GM12801 (cell line): ENCODE data around the gene ZKSCAN8.

Source experiments
- TF ChIP-seq, protein P1 (sequence below): IDR thresholded peaks from one replicate; pipeline ENCODE4 v1.5.1; 2011; ENCODE audit warnings: control low read depth; ENCODE audit not compliant: insufficient read length; ENCODE audit errors: extremely low read depth

Gene ZKSCAN8

DNA sequence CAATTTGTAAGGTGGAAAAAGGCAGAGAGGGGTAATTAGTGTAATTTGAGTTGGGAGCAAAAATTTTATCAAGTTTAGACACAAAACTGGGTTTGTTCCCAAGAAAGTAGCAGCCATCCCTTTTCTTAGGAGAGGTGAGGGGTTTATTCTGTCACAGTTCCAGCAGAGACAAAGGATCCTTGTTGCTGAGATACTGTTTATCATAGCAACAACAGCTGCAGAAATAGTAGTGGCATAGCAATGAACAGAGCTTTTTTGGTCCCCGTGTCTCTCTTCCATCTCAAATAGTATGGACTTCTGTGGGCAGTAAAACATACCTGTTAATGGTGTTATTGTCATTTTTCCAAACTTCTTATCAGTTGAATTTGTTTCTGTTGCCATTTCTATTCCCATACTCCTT lies 23.9 kb downstream of the ZKSCAN8 start:
- TF ChIP-seq, protein P1, sequence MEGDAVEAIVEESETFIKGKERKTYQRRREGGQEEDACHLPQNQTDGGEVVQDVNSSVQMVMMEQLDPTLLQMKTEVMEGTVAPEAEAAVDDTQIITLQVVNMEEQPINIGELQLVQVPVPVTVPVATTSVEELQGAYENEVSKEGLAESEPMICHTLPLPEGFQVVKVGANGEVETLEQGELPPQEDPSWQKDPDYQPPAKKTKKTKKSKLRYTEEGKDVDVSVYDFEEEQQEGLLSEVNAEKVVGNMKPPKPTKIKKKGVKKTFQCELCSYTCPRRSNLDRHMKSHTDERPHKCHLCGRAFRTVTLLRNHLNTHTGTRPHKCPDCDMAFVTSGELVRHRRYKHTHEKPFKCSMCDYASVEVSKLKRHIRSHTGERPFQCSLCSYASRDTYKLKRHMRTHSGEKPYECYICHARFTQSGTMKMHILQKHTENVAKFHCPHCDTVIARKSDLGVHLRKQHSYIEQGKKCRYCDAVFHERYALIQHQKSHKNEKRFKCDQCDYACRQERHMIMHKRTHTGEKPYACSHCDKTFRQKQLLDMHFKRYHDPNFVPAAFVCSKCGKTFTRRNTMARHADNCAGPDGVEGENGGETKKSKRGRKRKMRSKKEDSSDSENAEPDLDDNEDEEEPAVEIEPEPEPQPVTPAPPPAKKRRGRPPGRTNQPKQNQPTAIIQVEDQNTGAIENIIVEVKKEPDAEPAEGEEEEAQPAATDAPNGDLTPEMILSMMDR, result no peak

DNA sequence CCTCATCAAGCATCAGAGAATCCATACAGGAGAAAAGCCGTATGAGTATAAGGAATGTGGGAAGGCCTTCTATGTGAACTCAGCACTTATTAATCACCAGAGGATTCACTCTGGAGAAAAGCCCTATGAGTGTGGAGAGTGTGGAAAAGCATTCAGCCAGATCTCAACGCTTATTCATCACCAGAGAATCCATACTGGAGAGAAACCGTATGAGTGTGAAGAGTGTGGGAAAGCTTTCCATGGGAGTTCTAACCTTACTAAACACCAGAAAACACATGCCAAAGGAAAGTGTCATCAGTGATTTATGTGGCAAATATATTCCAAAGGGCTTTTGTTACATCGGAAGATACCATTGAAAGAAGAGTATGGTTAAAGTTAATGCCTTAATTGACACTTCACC lies 25.4 kb downstream of the ZKSCAN8 start:
- TF ChIP-seq, protein P1, result no peak

DNA sequence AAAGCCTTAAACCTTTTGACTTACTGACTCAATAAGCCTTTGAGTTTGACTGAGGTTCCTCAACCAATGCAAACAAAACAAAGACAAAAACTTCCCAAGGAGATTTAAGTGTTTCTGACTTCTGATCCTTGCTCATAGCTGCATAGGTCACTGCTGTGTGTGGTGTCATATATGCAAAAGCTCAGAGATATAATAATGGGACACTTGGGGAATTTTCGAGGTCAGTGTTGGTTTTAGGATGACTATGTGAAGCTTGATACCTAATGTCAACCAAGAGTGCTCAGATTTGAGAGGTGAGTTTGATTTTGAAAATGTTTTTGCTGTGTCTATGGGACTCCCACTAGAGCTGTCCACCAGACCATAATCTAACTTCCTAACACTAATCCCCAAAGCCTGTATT lies 26.2 kb downstream of the ZKSCAN8 start:
- TF ChIP-seq, protein P1, result no peak

DNA sequence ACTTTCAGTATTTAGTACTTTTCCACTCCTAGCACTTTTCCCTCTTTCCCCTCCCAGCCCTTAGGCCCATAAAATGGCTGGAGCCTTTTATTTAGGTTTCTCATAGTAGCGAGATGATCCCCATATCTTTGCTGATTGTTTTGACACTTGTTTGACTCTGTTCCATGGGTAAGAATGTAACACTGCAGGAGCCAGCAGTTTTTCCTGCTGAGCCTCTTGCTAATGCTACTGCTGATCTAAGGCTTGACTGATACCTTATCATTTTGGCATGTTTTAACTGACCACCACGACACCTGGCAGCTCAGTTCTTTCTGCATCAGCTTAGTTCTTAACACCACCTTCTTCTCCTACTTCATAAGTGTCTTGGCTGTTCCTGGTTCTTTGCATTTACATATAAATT lies 29.6 kb downstream of the ZKSCAN8 start:
- TF ChIP-seq, protein P1, result no peak

DNA sequence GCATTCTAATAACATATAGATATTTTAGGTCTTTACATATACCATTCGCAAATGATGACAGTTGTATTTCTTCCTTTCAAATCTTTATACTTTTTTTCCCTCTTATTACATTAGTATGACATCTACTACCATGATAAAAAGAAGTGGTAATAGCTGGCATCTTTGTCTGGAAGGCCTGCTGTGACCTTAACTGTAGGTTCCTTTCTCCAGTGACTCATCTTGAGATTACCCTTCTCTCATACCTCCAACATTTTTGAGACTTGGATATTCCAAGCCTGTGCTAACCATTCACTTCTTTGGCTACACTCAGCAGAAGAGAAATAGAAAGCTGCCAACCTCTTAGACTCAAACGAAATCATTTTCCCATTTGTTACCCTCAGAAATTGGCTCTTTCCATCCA lies 30.3 kb downstream of the ZKSCAN8 start:
- TF ChIP-seq, protein P1, result no peak

DNA sequence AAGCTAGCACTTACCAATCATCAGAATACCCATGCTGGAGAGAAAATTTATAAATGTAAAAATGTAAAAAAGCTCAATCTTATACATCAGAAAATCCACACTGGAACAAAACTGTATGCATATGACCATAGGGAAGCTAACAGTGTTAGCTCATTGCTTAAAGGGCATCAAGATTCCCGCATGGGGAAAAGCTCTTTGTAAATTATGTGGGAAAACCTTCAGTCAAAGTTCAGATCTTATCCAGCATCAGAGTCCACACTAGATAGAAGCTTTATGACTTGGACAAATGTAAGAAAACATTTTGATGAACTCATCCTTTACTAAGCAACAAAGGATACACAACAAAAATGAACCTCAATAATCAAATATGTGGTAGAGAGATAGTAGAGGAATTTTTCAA lies 34.7 kb downstream of the ZKSCAN8 start:
- TF ChIP-seq, protein P1, result no peak

DNA sequence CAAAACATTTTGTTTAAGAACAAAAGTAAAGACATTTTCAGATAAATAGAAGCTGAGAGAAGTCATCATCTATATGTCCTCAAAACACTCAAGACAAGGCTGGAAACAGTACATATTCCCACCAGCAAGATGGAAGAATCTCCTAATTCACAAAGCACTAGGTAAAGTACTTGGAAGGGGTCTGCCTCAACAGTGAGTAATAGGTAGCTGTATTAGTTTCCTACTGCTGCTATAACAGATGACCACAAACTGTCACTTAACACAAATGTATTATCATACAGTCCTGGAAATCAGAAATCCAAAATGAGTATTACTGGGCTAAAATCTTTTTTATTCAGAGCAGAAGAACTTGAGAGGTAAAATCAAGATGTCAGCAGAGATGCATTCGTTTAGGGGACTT lies 40.6 kb downstream of the ZKSCAN8 start:
- TF ChIP-seq, protein P1, result no peak
